Measurements from ENCODE around the gene MAN1C1.
A peak's percentile ranks its signal among the peaks of the same experiment; 100 is the strongest.

Gene MAN1C1

GRCh38 chr1:25772692-25773245, 156.2 kb downstream of the MAN1C1 start:
- WGBS, 2 donors (ENCODE audit: extremely low coverage in 2 of 2, insufficient read length in 2 of 2, insufficient replicate concordance in 1 of 2) = no CpG with 5 or more reads among the region's 5 CpGs

GRCh38 chr1:25773441-25774125, 157.0 kb downstream of the MAN1C1 start:
- no peak overlapping the region for H2AFZ ChIP-seq (ENCODE audit: low read length)

More at GRCh38 chr1:25772692-25773245, 156.2 kb downstream of the MAN1C1 start:
- Histone ChIP-seq H3K9ac (ENCODE audit: low read depth, low read length, poor library complexity) (no peak overlapping the region), H3K4ac (ENCODE audit: low read length) (no peak overlapping the region), H4K8ac (ENCODE audit: low read depth, low read length) (no peak overlapping the region), H3K23ac (ENCODE audit: low read depth, low read length, poor library complexity) (no peak overlapping the region), H3K27ac (replicated peaks; ENCODE audit: low read length) (no peak overlapping the region), H2AK5ac (ENCODE audit: low read depth, low read length) (no peak overlapping the region), H4K91ac (ENCODE audit: low read depth, low read length, poor library complexity) (no peak overlapping the region), H2BK120ac (ENCODE audit: low read depth, low read length) (no peak overlapping the region), H3K9me3 (replicated peaks in 1 of 2; ENCODE audit: control insufficient read depth in 2 of 2, insufficient read depth in 1 of 2, low read depth in 1 of 2, low read length in 2 of 2) (peaks cover 0 to 2% of the 10 kb centered on the region in 2 donors), H3K36me3 (replicated peaks in 1 of 2; ENCODE audit: control insufficient read depth in 2 of 2, insufficient read depth in 2 of 2, low read length in 2 of 2) (peaks cover 0 to 2% of the 10 kb centered on the region in 2 donors), H3K4me1 (ENCODE audit: control insufficient read depth in 2 of 2, insufficient read depth in 1 of 2, low read depth in 1 of 2, low read length in 2 of 2) (peaks cover 26 to 33% of the 10 kb centered on the region in 2 donors), H3K4me2 (ENCODE audit: insufficient read depth, low read length, poor library complexity, severe bottlenecking) (no peak overlapping the region), H3K18ac (ENCODE audit: low read length) (peak overlapping the region; percentile 4), H3K4me3 (ENCODE audit: low read length in 2 of 2) (no peak overlapping the region), H2BK12ac (ENCODE audit: low read length) (no peak overlapping the region), H2BK15ac (ENCODE audit: low read length) (no peak overlapping the region), H3K14ac (ENCODE audit: low read length) (no peak overlapping the region), H2BK5ac (ENCODE audit: low read length) (no peak overlapping the region), H2AFZ (ENCODE audit: low read length) (no peak overlapping the region), H3K79me1 (ENCODE audit: low read depth, low read length) (no peaks in the 10 kb centered on the region), H3K27me3 (ENCODE audit: control insufficient read depth in 3 of 3, insufficient read depth in 3 of 3, low read depth in 1 of 3, low read length in 3 of 3) (peaks cover 0 to 1% (median 0%) of the 10 kb centered on the region in 3 experiments)
- no peak for DNase-seq (ENCODE audit: low spot score)

GRCh38 chr1:25774206-25774803, 157.7 kb downstream of the MAN1C1 start:
- H4K8ac ChIP-seq (ENCODE audit: low read depth, low read length) = no peak overlapping the region
- no peaks in the 10 kb centered on the region for H3K27me3 ChIP-seq (ENCODE audit: control insufficient read depth in 3 of 3, insufficient read depth in 3 of 3, low read depth in 1 of 3, low read length in 3 of 3)
- H2BK15ac ChIP-seq (ENCODE audit: low read length) = no peak overlapping the region
- H3K36me3 ChIP-seq (replicated peaks in 1 of 2; ENCODE audit: control insufficient read depth in 2 of 2, insufficient read depth in 2 of 2, low read length in 2 of 2) = no peaks in the 10 kb centered on the region
- H3K4me3 ChIP-seq (ENCODE audit: low read length in 2 of 2) = no peak overlapping the region
- no peak overlapping the region for H4K91ac ChIP-seq (ENCODE audit: low read depth, low read length, poor library complexity)
- H3K23ac ChIP-seq (ENCODE audit: low read depth, low read length, poor library complexity) = no peak overlapping the region
- no peak overlapping the region for H3K4me2 ChIP-seq (ENCODE audit: insufficient read depth, low read length, poor library complexity, severe bottlenecking)
- no peak overlapping the region for H3K9ac ChIP-seq (ENCODE audit: low read depth, low read length, poor library complexity)
- no peak overlapping the region for H3K14ac ChIP-seq (ENCODE audit: low read length)
- no peak overlapping the region for H3K4ac ChIP-seq (ENCODE audit: low read length)
- no peak overlapping the region for H2AK5ac ChIP-seq (ENCODE audit: low read depth, low read length)
- H3K18ac ChIP-seq (ENCODE audit: low read length) = no peak overlapping the region
- peaks cover 25 to 33% of the 10 kb centered on the region in 2 donors for H3K4me1 ChIP-seq (ENCODE audit: control insufficient read depth in 2 of 2, insufficient read depth in 1 of 2, low read depth in 1 of 2, low read length in 2 of 2)
- no CpG with 5 or more reads among the region's 13 CpGs for WGBS, 2 donors (ENCODE audit: extremely low coverage in 2 of 2, insufficient read length in 2 of 2, insufficient replicate concordance in 1 of 2)
- H2AFZ ChIP-seq (ENCODE audit: low read length) = no peak overlapping the region
- no peak overlapping the region for H2BK120ac ChIP-seq (ENCODE audit: low read depth, low read length)
- H3K79me1 ChIP-seq (ENCODE audit: low read depth, low read length) = no peaks in the 10 kb centered on the region
- H2BK5ac ChIP-seq (ENCODE audit: low read length) = no peak overlapping the region
- no peak overlapping the region for H2BK12ac ChIP-seq (ENCODE audit: low read length)
- H3K27ac ChIP-seq (replicated peaks; ENCODE audit: low read length) = no peak overlapping the region
- DNase-seq (ENCODE audit: low spot score) = no peak
- no peaks in the 10 kb centered on the region for H3K9me3 ChIP-seq (replicated peaks in 1 of 2; ENCODE audit: control insufficient read depth in 2 of 2, insufficient read depth in 1 of 2, low read depth in 1 of 2, low read length in 2 of 2)

More at GRCh38 chr1:25773441-25774125, 157.0 kb downstream of the MAN1C1 start:
- H2BK120ac ChIP-seq (ENCODE audit: low read depth, low read length) = no peak overlapping the region
- no peak overlapping the region for H3K27ac ChIP-seq (replicated peaks; ENCODE audit: low read length)
- H4K91ac ChIP-seq (ENCODE audit: low read depth, low read length, poor library complexity) = no peak overlapping the region
- peaks cover 0 to 1% (median 0%) of the 10 kb centered on the region in 3 experiments for H3K27me3 ChIP-seq (ENCODE audit: control insufficient read depth in 3 of 3, insufficient read depth in 3 of 3, low read depth in 1 of 3, low read length in 3 of 3)
- H3K4me1 ChIP-seq (ENCODE audit: control insufficient read depth in 2 of 2, insufficient read depth in 1 of 2, low read depth in 1 of 2, low read length in 2 of 2) = peaks cover 26 to 33% of the 10 kb centered on the region in 2 donors
- H3K4ac ChIP-seq (ENCODE audit: low read length) = no peak overlapping the region
- H3K14ac ChIP-seq (ENCODE audit: low read length) = no peak overlapping the region
- no peak for DNase-seq (ENCODE audit: low spot score)
- no peaks in the 10 kb centered on the region for H3K79me1 ChIP-seq (ENCODE audit: low read depth, low read length)
- peaks cover 0 to 2% of the 10 kb centered on the region in 2 donors for H3K9me3 ChIP-seq (replicated peaks in 1 of 2; ENCODE audit: control insufficient read depth in 2 of 2, insufficient read depth in 1 of 2, low read depth in 1 of 2, low read length in 2 of 2)
- no peak overlapping the region for H3K23ac ChIP-seq (ENCODE audit: low read depth, low read length, poor library complexity)
- no peak overlapping the region for H3K9ac ChIP-seq (ENCODE audit: low read depth, low read length, poor library complexity)
- no peak overlapping the region for H2AK5ac ChIP-seq (ENCODE audit: low read depth, low read length)
- no peak overlapping the region for H2BK12ac ChIP-seq (ENCODE audit: low read length)
- no peak overlapping the region for H3K4me2 ChIP-seq (ENCODE audit: insufficient read depth, low read length, poor library complexity, severe bottlenecking)
- H2BK15ac ChIP-seq (ENCODE audit: low read length) = no peak overlapping the region
- no CpG with 5 or more reads among the region's 4 CpGs for WGBS, 2 donors (ENCODE audit: extremely low coverage in 2 of 2, insufficient read length in 2 of 2, insufficient replicate concordance in 1 of 2)
- H3K18ac ChIP-seq (ENCODE audit: low read length) = no peak overlapping the region
- H4K8ac ChIP-seq (ENCODE audit: low read depth, low read length) = no peak overlapping the region
- H2BK5ac ChIP-seq (ENCODE audit: low read length) = no peak overlapping the region
- no peak overlapping the region for H3K4me3 ChIP-seq (ENCODE audit: low read length in 2 of 2)
- H3K36me3 ChIP-seq (replicated peaks in 1 of 2; ENCODE audit: control insufficient read depth in 2 of 2, insufficient read depth in 2 of 2, low read length in 2 of 2) = peaks cover 0 to 2% of the 10 kb centered on the region in 2 donors
